HFF-Myc (cell line): ENCODE data around the gene EXOC3.

Experiments
- DNase-seq: peaks from one replicate; pipeline ENCODE4 v3.0.0-alpha.2; 2011; ENCODE audit warnings: low read depth; ENCODE audit errors: extremely low read depth
- H3K4me3 ChIP-seq: replicated peaks from 2 replicates; pipeline ENCODE4 v1.5.1; 2011; ENCODE audit warnings: low read depth, mild to moderate bottlenecking, control low read depth, low read length
- CTCF ChIP-seq: IDR thresholded peaks from 2 replicates; pipeline ENCODE4 v1.5.1; 2012; ENCODE audit warnings: mild to moderate bottlenecking, low read depth, low read length, control low read depth; ENCODE audit errors: missing control alignments

The EXOC3 gene

GRCh38 chr5:436641-436975, 6.4 kb upstream of the EXOC3 start:
- DNase-seq: no peak
- no peak for TF ChIP-seq CTCF
- no peak overlapping the region for H3K4me3 ChIP-seq

GRCh38 chr5:437281-437771, 5.7 kb upstream of the EXOC3 start:
- no peak for DNase-seq
- no peak overlapping the region for H3K4me3 ChIP-seq
- no peak for TF ChIP-seq CTCF

GRCh38 chr5:438481-438981, 4.4 kb upstream of the EXOC3 start:
- H3K4me3 ChIP-seq: no peak overlapping the region
- no peak for DNase-seq
- no peak for TF ChIP-seq CTCF

- TF ChIP-seq CTCF: no peak
- no peak for DNase-seq
- H3K4me3 ChIP-seq: no peak overlapping the region
Measured at GRCh38 chr5:439181-439580, 3.8 kb upstream of the EXOC3 start.

- no peak for TF ChIP-seq CTCF
- H3K4me3 ChIP-seq: no peak overlapping the region
- DNase-seq: no peak
Measured at GRCh38 chr5:439636-440035, 3.3 kb upstream of the EXOC3 start.

- no peak for DNase-seq
- no peak for TF ChIP-seq CTCF
- no peak overlapping the region for H3K4me3 ChIP-seq
Measured at GRCh38 chr5:440401-441201, 2.4 kb upstream of the EXOC3 start.
